AG09309 (cell line): ENCODE data around the gene LRRC1.

Experiments used
- DNase-seq: peaks from one replicate; pipeline ENCODE4 v3.0.0-alpha.2; 2010; ENCODE audit warnings: low read depth
- H3K4me3 ChIP-seq: 2 replicates; pipeline ENCODE4 v1.5.1; 2011; ENCODE audit warnings: mild to moderate bottlenecking, low read depth, low read length, moderate library complexity; ENCODE audit not compliant: control insufficient read depth
- CTCF ChIP-seq: IDR thresholded peaks from 2 replicates; pipeline ENCODE4 v1.5.1; 2011; ENCODE audit warnings: mild to moderate bottlenecking, low read depth, low read length, inconsistent platforms; ENCODE audit not compliant: insufficient read depth, control insufficient read depth; ENCODE audit errors: missing control alignments

LRRC1 gene

GRCh38 chr6:53794720-53795339 lies at the start of gene LRRC1:
LRRC1 (plus strand) TSS chr6:53795005; CDS start chr6:53795257, 252 bp downstream.
- DNase-seq: no peak

GRCh38 chr6:53746442-53747103 lies 48.2 kb upstream of the LRRC1 start:
- H3K4me3 ChIP-seq: no peak overlapping the region
- TF ChIP-seq CTCF: no peak
- DNase-seq: no peak

More at GRCh38 chr6:53794720-53795339, at the start of gene LRRC1:
- peak within 1 kb of the TSS; percentile 61 for H3K4me3 ChIP-seq
- no peak for TF ChIP-seq CTCF

GRCh38 chr6:53750052-53750650 lies 44.7 kb upstream of the LRRC1 start:
- no peak for DNase-seq
- H3K4me3 ChIP-seq: no peak overlapping the region
- no peak for TF ChIP-seq CTCF

GRCh38 chr6:53751417-53751816 lies 43.4 kb upstream of the LRRC1 start:
- no peak for DNase-seq

GRCh38 chr6:53752440-53752839 lies 42.4 kb upstream of the LRRC1 start:
- DNase-seq: no peak
- no peak for TF ChIP-seq CTCF
- no peak overlapping the region for H3K4me3 ChIP-seq

More at GRCh38 chr6:53751417-53751816, 43.4 kb upstream of the LRRC1 start:
- no peak for TF ChIP-seq CTCF
- no peak overlapping the region for H3K4me3 ChIP-seq

- peak; percentile 59 for DNase-seq
- no peak overlapping the region for H3K4me3 ChIP-seq
- no peak for TF ChIP-seq CTCF
Observed at GRCh38 chr6:53752856-53753255, 41.9 kb upstream of the LRRC1 start.
